NCI-H2029 treated with DMSO at 0.1 percent for 48 hours (cell line): Measurements from ENCODE around the gene ORM2.
"Not testable (repeated sequence)": the region's sequence is repeated elsewhere in the genome, so short reads cannot be mapped to it uniquely, and the experiment has no call there.

Source experiments
- DNase-seq: peaks from one replicate; lab custom pipeline; 2025; lab: John Stamatoyannopoulos, UW

ORM2 gene

DNA sequence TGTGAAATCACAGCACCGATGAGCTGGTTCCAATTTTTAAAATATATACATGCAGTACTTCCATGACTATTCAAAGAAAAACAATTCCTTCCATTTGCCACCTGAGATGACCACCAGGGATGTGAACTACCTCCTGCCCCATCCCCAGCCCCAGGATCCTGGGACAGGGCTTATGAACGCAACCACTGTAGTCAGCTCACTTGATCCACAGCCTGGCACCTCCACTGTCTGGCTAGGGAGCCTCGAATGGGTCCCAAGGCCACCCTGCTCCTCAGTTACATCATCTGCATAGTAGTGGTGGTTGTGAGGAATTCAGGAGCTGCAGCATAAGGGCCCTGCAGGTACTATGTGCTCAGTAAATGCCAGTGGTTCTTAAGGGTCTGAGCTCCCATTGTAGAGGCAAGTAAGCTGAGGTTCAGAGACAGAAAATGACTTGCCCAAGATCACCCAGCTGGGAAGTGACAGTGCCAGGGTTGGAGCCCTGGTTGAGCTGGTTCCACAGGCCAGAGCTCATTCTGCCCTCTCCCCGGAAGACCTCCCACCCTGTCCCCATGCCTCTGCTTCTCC is 2.9 kb downstream of the ORM2 start:
- not testable (repeated sequence) for DNase-seq

DNA sequence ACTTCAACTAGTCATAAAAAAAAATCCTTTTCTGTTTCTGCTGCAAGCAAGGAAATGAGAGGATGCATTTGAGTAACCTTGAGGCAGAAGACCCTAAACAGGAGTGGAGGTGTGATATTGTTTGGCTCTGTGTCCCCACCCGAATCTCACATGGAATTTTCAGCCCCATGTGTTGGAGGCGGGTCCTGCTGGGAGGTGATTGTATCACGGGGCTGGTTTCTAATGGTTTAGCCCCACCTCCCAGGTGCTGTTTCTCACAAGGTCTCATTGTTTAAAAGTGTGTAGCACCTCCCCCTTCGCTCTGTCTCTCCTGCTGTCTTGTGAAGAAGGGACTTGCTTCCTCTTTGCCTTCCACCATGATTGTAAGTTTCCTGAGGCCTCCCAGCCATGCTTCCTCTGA is 4.0 kb downstream of the ORM2 start:
- DNase-seq = not testable (repeated sequence)

DNA sequence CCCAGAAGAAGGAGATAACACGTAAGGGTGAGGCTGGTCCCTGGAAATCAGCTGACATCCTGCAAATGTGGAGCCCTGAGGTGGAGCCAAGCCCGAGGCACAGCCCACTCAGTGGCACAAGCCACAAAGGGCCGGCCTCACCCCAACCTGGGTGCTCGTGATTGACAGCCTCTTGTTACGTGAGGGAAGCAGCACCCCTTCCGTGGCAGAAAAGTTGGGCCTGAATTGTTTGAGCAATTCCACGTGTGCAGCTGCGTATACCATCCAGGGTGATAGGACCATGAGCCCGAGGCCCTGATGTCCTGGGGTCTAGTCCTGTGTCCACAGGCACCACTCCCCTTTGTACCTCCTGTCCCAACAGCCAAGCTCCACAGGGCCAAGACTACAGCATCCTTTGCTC is 4.8 kb downstream of the ORM2 start:
- DNase-seq = no peak

DNA sequence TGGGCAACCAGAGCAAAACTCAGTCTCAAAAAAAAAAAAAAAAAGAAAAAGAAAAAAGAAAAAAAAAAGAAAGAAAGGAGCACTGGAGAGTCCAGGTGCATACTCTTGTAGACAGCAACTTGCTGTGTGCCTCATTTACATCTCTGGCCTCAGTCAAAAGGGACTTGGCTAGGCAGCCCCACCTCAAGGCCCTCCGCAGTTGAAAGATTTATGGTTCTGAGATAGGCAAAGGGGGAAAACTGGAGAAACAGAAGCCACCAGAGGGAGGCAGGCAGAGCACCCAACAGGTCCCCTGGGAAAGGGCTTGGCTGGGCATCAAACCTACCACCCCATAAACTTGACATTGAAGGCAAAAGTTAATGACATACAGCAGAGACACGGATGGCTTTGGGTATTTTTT is 6.1 kb downstream of the ORM2 start:
- no peak for DNase-seq

DNA sequence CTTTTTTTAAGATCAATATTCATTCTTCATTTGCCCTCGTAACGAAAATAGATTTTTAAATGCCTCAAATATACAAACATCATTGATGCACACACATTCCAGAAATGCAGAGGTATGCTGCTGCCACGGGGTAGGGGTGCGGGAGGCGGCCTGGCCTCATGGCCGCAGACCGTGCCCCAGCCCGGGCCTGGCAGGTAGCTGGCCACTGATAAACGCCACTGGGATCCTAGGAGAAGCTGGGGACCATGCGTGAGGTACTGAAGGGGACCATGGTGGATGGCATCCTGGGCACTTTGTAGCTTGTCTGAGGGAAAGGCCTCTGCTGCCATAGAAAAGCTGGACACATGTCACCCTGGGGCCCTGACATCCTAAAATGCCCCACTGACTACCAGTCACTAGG is 6.5 kb downstream of the ORM2 start:
- no peak for DNase-seq

DNA sequence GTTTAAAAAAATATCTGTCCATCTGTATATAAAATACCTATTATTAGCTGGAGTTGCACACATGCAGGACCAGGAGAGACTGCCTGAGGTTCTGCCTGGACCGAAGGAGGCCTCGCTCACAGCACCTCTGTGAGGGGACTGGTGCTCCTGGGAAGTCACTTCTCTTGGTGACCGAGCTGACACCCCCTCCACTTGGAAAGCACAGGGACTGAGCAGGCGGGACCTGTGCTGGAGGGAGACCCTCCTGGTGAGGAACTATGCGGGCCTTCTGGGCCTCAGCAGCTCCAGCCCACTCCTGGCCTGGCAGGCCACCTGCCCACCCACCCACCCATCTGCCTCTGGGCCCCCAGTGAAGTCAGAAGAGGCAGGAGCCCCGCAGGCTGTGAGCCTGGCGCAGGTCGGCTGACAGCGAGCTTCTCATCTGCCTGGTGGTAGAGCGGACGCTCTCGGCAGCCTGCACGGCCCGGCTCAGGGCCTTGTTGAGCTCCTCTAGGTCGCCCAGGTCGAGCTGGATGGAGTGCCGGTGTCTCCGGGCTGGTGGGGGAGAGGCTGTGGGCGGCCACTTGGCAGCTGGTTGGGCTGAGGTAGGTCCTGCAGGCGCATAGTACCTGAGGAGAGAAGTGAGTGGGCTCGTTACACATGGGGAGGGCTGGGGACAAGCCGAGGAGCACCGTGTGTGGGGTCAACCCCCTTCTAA is 7.2 kb downstream of the ORM2 start:
- DNase-seq = no peak

DNA sequence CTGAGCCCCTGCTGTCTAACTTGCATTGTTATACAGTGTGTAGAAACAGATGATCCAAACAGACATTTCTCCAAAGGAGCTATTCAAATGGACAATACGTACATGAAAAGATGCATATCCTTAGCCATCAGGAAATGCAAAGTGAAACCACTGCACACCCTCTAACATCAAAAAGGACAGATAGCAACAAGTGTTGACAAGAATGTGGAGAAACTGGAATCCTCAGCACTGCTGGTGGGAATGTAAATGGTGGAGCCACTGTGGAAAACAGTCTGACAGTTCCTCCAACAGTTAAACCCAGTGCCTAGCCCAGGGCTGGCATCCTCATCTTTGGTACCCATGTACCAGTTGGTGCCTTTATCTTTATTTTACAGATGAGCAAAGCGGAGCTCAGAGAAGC is 8.5 kb downstream of the ORM2 start:
- DNase-seq = no peak

DNA sequence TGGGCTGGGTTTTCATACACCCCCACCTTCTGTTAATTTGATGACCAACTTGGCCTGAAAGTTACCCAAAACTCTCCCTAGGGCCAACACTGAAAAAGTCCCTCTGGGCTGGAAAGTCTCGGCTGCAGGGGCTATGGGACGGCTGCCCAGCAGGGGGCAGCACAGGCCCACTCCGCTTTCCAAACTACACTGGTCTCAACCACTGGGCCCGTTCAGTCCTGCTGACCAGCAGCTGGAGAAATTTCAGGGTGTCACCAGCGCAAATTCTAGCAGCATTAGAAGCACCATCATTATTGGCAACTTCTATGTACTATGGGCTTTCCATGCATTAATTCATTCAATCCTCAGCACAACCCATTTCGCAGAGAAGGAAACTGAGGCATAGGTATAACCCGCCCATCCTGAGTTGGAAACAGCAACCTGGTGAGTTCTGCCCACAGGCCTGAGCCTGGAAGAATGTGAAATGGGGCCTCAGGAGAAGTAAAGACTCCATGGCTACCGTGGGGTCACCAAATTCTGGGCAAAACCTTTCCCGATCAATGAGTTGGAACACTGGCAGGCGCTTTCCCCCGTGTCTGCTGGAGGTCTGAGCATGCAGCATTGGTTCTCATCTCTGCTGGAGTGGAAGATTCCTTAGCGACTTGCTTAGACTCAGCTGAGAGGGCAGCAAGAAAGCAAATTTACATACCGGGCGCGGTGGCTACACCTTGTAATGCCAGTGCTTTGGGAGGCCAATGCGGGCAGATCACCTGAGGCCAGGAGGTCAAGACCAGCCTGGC is 9.7 kb downstream of the ORM2 start:
- DNase-seq = no peak

DNA sequence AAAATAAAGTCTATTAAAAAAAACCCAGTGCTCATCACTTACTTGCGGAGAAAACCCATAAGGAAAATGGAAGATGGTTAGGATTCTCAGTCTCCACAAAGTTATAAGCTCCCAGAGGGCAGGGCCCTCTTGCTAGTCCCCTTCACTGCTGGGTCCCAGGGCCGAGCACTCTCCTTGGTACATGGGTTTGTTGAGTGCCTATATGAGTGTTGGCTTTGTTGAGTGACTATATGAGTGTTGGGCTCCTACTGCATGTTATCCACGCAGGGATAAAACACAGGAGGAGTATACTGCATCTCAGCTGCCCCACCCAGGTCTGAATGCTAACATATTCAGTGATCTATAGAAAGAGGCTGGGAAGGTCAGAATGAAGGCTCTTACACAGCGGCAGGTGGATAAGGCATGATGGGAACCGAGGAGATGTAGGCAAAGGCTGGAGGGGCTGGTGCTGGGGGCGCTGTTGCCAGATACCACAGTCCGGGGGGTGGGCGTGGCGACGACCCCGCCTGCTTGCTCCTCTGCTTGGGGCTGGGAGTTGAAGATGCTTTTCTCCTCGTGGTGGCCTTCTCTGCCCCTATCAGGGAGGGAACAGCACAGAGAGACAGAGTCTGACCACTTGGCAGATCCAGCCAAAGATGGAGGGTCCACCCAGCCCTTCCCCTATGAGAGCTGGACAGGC is 11.6 kb downstream of the ORM2 start:
- no peak for DNase-seq

DNA sequence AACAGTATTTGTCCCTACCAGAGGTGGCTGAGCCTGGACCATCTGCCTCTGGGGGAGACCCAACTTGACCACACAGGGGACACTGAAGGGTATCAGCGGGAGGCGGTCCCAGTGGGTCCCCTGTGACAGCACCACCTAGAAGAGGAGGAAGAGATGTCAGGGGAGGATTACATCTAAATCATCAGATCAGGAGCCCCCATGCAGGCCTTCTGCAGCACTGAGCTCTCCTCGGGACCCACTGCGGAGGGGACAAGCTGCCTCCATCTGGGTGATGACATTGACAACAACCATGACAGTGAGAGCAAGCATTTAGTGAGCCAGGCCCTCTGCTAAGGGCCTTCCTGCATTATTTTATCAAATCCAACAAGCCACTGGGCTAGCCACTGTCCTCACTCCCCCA is 12.3 kb downstream of the ORM2 start:
- no peak for DNase-seq

DNA sequence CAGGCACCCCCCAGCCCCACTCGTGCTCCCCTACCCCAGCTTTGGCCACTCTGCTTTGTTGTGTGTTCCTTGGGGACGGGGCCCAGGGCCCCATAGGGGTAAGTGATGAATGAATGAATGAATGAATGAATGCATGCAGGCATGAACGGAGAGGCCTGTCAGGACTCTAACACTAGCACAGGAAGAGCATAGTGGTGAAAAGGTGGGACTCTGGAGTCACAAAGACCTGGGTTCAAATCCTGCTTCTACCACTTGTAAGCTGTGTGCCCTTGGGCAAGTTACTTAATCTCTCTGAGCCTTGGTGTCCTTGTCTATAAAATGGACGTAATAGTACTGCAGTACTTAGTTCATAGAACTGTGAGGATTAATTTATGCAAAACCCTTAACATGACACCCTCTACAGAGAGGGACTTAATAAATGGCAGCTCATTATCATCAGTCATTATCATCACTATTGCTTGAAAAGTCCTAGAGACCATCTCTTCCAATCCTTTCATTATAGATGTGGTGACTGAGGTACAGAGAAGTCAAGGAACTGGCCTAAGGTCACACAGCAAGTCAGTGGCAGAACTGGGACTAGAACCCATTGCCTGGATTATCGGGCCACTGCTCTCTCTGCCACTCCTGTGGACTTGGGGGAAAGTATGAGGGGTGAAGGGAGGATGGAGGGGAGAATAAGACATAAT is 13.2 kb downstream of the ORM2 start:
- no peak for DNase-seq

DNA sequence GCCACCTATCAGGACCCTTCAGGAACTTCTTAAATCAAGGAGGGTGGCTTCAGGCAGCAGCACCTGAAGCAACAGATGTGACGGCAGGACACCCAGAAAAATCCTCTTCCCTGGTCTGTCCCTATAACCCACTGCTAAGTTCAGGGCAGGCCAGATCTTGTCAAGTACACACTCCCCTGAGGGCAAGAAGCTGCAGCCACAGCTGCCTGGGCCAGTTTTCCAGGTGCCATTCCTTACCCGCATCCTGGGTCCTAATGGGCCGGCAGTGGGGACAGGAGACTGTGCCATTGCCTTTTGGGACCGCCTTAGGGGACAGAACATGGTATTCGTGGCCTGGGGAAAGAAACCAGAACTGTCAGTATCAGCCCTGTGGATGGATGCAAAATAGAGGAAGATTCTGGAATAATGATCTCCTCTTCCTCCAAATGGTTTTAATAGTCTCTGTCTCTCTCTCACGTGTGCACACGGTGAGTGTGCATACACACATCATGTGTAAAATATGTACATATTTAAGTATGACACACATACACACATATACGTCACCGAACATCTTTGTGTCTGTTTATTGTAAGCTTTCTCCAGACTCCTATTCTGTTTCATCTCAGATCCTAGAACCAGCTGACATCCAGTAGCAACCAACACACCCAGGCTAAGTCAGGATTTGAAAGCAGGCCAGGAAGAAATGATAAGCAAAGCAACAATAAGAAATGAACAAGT is 14.0 kb downstream of the ORM2 start:
- DNase-seq = no peak

DNA sequence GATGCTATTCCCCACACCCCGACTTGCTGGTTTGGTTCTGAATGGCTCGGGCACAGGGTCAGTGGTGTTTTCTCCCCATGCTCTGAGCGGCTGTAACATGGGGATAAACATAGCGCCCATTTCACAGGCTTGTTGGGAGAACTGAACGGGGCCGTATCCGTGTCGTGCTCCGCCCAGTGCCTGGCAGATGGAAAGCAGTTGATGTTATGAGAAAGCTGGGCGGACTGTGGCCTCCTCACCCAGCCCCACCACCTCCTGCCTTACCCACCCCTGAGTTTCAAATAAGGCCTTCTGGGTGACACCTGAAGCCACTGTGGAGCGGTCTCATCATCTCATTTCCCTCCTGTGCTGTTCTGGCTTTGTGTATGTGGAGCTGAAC is 14.5 kb downstream of the ORM2 start:
- no peak for DNase-seq

DNA sequence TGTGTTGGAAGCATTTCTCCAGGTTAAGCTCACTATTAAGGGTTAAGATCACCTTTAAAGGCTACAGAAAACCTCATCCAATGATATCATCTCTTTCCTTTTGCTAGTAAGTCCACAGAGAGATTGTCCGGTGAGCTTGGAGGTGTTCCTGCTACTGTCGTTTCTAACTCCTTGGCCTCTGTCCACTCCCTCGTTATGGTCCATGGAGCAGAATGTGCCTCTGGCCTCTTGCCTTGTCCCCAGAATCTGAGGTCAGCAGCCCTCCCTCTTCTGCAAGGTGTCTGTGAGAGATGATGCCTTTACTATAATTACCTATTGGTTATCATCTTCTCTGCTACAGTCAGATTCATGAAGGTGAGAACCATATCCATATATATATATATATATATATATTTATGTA is 15.0 kb downstream of the ORM2 start:
- no peak for DNase-seq

DNA sequence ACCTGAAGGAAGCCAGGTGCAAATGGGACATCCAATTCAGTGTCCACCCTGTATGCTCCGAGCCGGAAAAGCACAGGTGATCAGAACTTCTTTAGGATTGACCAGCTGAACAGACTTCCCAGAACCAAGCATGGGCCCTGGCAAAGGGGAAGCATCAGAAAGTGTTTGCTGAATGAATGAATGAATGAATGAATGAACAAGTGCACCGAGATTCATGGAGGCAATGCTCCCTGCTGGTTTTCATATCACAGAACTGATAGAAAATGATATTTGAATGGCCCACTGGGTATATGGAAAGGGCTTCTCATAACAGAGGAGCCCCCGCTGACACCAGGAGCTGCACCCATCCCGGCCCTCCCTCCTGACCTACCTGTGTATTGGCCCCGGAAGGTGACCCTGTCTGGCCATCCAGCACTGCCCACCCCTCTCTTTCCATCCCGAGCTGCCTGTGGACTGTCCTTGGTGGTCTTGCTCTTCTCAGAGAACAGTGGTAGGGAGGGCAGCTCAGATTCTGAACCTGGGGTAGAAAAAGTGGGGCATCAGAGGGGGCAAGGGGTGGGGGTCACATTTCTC is 15.9 kb downstream of the ORM2 start:
- DNase-seq = no peak

DNA sequence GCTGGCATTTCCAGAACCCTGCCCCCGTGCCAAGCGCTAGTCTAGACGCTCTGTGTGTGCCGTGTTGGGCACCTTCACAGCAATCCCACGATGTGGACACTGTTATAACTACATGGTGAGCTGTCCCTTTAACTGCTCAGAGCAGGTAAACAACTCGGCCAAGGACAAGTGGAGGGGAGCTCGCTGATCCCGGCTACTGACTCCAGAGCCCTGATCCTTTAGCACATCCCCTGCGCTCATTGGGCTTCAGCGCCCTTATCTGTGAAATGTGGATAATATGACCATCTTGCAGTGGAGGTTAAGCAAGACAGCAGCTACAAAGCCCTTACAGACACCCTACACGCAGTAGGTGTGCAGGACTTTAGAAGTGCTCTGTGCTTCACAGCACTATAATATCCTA is 16.5 kb downstream of the ORM2 start:
- DNase-seq = no peak

DNA sequence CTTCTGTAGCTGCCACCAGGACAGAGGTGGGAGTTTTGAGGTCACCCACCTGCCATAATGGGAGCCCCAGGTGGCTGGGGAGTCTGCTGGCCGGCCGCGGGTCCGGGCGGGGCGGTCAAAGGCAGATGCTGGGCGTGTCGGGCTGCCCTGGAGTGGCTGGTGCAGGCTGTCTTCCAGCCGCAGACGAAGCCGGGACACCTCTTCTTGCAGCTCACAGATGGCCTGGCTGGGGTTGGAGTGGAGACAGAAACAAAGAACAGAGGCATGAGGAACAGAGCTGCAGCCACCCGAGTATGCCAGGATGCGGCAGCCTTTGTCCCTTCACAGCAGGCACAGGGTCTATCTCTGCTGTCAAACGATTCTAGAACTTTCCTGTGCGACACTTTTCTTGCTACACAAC is 18.0 kb downstream of the ORM2 start:
- DNase-seq = no peak

DNA sequence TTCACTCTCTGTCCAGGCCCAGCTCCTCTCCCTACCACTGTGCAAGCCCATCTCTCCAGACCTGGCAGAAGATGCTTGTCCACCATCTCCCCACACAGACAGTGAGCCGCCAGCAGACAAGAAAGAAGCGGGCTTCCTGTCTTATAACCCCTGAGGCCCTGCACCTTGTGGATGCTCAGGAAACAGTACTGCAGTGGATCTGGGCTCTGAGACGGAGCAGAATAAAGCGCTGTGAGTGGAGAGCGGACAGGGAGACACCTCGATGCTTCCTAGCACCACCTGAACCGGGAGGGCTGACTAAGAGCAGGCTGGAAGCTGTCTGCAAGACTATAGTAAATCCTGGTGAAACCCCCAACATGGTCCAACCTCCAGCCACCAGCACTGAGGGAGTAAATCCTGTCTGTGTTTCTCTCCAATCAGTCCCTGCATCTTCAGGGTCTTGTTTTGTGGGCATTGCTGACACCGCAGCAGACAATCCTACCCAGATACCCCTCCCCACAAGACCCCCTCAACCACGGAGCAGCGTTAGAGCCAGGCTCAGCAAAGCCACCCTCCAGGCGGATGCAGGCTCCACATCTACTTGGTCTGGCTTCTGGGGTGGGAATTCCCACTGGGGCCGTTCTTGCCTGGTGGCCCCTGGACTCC is 18.7 kb downstream of the ORM2 start:
- no peak for DNase-seq

DNA sequence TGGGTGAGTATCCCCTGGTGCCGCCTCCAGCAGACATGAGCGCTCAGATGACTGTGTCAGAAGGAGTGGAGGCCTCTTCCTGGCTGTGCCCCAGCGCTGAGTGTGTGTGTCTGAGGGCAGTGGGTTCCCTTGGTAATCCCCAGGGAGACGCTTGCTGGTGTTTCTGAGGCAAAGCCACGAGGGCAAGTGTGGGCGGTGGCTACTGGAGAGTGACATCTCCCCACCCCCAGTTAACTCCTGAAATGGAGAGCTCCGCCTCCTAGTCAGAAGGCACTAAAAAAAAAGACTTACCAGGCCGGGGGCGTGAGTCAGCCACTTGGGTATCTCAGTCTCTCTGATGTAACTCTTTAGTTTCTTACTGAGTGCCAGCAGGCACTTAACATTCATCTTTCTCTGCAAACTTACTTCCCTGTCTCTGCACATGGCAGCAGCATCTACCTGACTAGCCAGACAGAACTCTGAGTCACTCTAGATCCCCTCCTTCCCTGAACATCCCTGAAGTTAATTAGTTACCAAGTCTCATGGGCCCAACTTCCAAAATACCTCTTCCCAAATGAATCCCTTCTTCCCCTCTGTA is 19.3 kb downstream of the ORM2 start:
- no peak for DNase-seq

DNA sequence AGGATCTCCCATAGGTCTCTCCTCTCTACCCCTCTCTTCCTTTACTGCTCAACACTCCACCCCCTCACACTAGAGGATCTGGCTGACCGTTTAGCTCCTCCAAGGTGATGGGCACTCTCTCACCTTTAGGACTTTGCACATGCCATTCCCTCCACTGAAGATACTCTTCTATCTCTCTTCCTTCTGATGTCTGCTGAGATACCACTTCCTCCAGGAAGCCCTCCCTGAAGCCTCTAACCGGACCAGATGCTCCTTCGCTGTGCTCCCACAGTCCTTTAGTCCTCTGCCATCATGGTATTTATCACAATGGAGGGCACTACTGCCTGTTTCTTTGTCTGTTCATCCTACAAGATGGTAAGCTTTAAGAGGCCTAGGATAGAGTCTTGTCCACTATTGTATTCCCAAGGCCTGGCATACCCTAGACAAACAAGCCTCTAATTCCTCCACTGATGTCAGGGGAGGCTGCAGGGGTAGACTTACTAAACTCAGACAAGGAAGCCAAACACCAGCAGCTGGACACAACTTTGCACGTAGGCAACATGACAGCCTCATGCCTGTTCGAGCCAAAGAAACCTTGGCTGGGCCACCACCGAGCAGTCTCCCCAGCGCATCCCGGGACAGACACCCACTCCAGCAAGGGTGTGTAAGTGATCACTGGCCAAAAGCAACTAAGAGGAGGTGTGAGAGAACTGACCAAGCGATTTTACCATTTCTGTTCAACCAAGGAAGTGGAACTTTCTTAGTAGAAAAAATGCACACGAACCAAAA is 20.2 kb downstream of the ORM2 start:
- DNase-seq = no peak
